ENCODE measurements around the gene ALDH7A1.
A peak's percentile ranks its signal among the peaks of the same experiment; 100 is the strongest.
"Not testable (repeated sequence)": the region's sequence is repeated elsewhere in the genome, so short reads cannot be mapped to it uniquely, and the experiment has no call there.

ALDH7A1 gene

DNA sequence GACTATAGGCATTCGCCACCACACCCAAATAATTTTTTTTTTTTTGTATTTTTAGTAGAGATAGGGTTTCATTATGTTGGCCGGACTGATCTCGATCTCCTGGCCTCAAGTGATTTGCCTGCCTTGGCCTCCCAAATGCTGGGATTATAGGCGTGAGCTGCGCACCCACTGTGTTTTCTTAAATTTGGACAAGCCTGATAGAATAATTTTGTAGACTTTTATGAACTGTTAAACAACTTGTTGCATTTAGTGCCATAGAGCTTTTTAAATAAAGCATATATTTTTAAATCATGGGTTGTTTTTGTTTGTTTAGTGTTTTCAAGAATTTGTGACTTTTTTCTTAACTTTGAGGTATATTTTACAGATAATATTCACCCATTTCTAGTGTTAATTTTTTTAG, 10.5 kb upstream of the ALDH7A1 start:
- TF ChIP-seq, protein P1, sequence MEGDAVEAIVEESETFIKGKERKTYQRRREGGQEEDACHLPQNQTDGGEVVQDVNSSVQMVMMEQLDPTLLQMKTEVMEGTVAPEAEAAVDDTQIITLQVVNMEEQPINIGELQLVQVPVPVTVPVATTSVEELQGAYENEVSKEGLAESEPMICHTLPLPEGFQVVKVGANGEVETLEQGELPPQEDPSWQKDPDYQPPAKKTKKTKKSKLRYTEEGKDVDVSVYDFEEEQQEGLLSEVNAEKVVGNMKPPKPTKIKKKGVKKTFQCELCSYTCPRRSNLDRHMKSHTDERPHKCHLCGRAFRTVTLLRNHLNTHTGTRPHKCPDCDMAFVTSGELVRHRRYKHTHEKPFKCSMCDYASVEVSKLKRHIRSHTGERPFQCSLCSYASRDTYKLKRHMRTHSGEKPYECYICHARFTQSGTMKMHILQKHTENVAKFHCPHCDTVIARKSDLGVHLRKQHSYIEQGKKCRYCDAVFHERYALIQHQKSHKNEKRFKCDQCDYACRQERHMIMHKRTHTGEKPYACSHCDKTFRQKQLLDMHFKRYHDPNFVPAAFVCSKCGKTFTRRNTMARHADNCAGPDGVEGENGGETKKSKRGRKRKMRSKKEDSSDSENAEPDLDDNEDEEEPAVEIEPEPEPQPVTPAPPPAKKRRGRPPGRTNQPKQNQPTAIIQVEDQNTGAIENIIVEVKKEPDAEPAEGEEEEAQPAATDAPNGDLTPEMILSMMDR (IDR thresholded peaks at IDR 0.05; ENCODE audit: extremely low read depth, missing control alignments) = no peak
- DNase-seq (ENCODE audit: low spot score) = no peak

DNA sequence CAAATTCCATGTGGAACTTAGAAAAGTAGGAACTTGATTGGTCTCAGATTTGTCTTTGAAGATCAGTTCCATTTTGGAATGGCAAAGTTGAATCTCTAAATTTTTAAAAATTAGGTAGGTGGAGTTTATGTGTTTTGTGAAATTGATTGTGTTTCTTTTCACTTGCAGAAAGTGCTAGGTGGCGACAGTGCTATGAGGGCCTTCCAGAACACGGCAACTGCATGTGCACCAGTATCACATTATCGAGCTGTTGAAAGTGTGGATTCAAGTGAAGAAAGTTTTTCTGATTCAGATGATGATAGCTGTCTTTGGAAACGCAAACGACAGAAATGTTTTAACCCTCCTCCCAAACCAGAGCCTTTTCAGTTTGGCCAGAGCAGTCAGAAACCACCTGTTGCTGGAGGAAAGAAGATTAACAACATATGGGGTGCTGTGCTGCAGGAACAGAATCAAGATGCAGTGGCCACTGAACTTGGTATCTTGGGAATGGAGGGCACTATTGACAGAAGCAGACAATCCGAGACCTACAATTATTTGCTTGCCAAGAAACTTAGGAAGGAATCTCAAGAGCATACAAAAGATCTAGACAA, 8.5 kb upstream of the ALDH7A1 start:
- DNase-seq (ENCODE audit: low spot score) = no peak
- TF ChIP-seq, protein P1 (IDR thresholded peaks at IDR 0.05; ENCODE audit: extremely low read depth, missing control alignments) = no peak

GRCh38 chr5:126600631-126601511, 5.9 kb upstream of the ALDH7A1 start, which contains the start of gene PHAX:
Gene PHAX (plus strand): TSS chr5:126600947. CDS start chr5:126600963, 16 bp downstream.
- DNase-seq (ENCODE audit: low spot score) = peak; percentile 94
- TF ChIP-seq, protein P1 (IDR thresholded peaks at IDR 0.05; ENCODE audit: extremely low read depth, missing control alignments) = peak; percentile 79

DNA sequence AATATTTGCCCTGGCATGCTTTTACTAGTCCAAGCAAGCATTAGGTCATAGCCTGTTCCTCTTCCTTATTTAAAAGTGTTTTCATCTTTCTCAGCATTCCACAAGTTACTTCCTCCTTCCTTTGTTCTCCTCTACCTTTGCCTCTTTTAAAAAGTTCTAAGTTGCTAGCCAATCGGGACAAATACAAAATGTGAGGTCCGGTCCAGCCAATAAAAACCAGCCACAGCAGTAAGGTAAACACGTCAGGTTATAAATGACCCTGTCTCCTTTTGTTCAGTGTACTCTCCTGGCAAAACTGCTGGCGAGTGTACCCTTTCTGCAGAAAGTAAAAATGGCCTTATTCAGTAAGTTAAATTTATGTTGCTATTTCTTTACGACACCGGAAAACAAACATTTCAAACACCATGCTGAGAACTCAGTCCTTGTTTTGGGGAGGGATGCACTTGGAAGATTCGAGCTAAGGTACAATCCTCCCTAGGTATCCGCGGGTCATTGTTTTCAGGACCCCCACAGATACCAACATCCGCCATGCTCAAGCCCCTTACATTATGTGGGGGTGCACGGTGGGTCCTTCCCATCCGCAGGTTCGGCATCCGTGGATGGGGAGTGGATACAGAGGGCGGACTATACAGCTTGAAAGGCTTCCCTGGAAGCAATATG, 5.1 kb upstream of the ALDH7A1 start:
- not testable (repeated sequence) for DNase-seq (ENCODE audit: low spot score)

DNA sequence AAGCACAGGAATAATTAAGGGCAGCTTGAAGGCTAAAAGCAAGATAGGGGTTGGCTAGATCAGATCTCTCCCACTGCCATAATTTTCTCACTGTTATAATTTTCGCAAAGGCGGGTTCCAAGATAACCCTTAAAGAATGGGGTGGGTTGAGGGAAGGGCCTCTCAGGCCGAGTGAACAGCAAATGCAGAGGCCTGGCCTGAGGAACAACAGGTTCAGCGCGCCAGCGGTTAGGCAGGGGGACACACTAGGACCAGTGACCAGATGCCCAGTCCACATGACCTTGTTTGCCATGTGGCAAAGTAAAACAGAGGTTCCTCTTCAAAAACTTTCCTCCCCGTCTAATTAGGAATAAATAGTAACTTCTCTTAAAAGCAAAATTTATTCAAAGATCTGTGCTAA, 4.5 kb upstream of the ALDH7A1 start:
- TF ChIP-seq, protein P1 (IDR thresholded peaks at IDR 0.05; ENCODE audit: extremely low read depth, missing control alignments) = no peak
- no peak for DNase-seq (ENCODE audit: low spot score)

DNA sequence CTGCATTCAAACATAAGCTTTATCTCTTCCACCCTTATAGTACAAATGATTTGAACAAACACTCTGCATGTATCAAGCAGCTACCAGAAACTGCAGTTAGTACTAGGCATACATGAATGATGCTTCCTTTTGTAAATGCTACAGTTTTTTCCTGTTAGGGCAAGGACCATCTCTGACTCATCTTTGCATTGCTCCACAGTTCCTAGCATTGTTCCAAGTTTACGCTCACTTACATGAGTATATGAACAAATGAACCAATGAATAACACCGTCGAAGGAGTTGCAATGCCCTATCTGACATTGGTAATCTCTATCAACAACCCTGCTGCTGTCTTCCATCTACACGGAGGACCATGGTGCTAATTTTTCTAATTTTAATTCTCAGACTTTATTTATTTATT, 2.1 kb upstream of the ALDH7A1 start:
- DNase-seq (ENCODE audit: low spot score) = no peak
- TF ChIP-seq, protein P1 (IDR thresholded peaks at IDR 0.05; ENCODE audit: extremely low read depth, missing control alignments) = no peak

DNA sequence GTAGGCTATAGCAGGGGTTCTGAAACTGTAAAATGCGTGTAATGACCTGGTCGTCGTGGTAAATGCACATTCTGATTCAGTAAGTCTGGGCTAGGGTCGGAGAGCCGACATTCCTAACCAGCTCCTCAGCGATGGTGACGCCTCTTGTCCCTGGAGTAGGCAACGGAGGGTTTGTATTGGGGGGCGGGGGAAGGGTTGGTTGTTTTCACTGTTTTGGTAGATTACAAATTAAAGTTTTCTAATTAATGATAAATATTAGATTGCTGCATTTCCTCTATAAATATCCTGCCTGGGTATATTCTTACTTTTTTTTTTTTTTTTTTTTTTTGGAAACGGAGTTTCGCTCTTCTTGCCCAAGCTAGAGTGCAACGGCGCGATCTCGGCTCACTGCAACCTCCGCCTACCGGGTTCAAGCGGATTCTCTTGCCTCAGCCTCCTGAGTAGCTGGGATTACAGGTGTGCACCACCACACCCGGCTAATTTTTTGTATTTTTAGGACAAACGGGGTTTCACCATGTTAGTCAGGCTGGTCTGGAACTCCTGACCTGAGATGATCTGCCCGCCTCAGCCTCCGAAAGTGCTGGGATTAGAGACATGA, 566 bp upstream of the ALDH7A1 start:
- DNase-seq (ENCODE audit: low spot score) = no peak
- TF ChIP-seq, protein P1 (IDR thresholded peaks at IDR 0.05; ENCODE audit: extremely low read depth, missing control alignments) = no peak

Measured in GM20000 (cell line).